Adrenal gland (tissue), 12 donors: ENCODE data around the gene ANKRD53. TPM values are rescaled to one million over a fixed set of nuclear protein-coding genes. Genes with fewer than 3 reads are reported as not detected.

Source experiments
- DNase-seq, 7 donors: peaks; one replicate each; pipeline ENCODE4 v3.0.0-alpha.2; 2019 to 2020
- H3K27ac ChIP-seq, 5 donors: fragments of 200-600 bp; sonication (generic) in 4 of 5; 1 replicate in 3 of 5; 2 replicates in 2 of 5; pipeline versions ENCODE4 v1.5.1 to v1.8.0; 2016 to 2020; ENCODE audit warnings: mild to moderate bottlenecking in 1 of 5
- H3K27me3 ChIP-seq: fragments of 200-600 bp; 2 replicates; pipeline ENCODE4 v1.8.0; 2021
- H3K36me3 ChIP-seq, 2 donors: fragments of 200-600 bp; replicated peaks in 1 of 2; 1 replicate in 1 of 2; 2 replicates in 1 of 2; pipeline versions ENCODE4 v1.5.1 to v1.8.0; 2018 to 2022
- H3K4me1 ChIP-seq, 2 donors: fragments of 200-600 bp; replicated peaks in 1 of 2; 1 replicate in 1 of 2; 2 replicates in 1 of 2; pipeline versions ENCODE4 v1.5.1 to v1.8.0; 2018 to 2021
- H3K4me3 ChIP-seq, 4 donors: fragments of 200-600 bp; sonication (generic) in 3 of 4; one replicate each; pipeline ENCODE4 v1.5.1; 2016 to 2018
- H3K9me3 ChIP-seq, 3 donors: fragments of 200-600 bp; sonication (generic) in 1 of 3; replicated peaks in 1 of 3; 1 replicate in 2 of 3; 2 replicates in 1 of 3; pipeline versions ENCODE4 v1.5.1 to v1.8.0; 2016 to 2021
- CTCF ChIP-seq, 6 experiments: fragments of 450-650 bp in 4 of 6; fragments of 200-600 bp in 2 of 6; sonication (generic) in 1 of 6; IDR thresholded peaks; 1 replicate in 5 of 6; 2 replicates in 1 of 6; pipeline versions ENCODE4 v1.5.1 to v1.8.0; 2016 to 2021; ENCODE audit warnings: antibody characterized with exemption in 6 of 6, mild to moderate bottlenecking in 2 of 6, moderate library complexity in 1 of 6
- POLR2A ChIP-seq, 2 donors: fragments of 450-650 bp; IDR thresholded peaks; one replicate each; pipeline ENCODE4 v1.6.1; 2017; ENCODE audit warnings: antibody characterized with exemption in 2 of 2, mild to moderate bottlenecking in 2 of 2, moderate library complexity in 1 of 2
- WGBS, 4 donors: extraction: QIAGEN DNeasy Blood & Tissue Kit in 2 of 4; methylation state at CpG; one replicate each; pipeline versions ENCODE4 v1.1.5 to v1.1.7; 2013 to 2017; 5-methylcytosine and 5-hydroxymethylcytosine counted together
- intact Hi-C, 2 donors: fragments of 100-400 bp; cut with DNase I; formaldehyde crosslinking; loops; one replicate each; pipeline versions ENCODE4 v1.14.1 to v1.15.0; 2022 to 2023
- polyA plus RNA-seq, 3 donors: library from polyadenylated mRNA; stranded (reverse); fragments of 200-250 nt in 2 of 3; fragments of 350-450 nt in 1 of 3; fragmentation: Illumina TruSeq in 1 of 3; extraction: RNeasy Lipid Tissue Mini Kit (QIAGEN cat#74804) in 1 of 3; gene quantifications; one replicate each; pipeline ENCODE4 v1.2.3, GENCODE V29; 2013 to 2014
- total RNA-seq, 9 donors: library from RNA; depleted of rRNA in 4 of 9; stranded (reverse); fragments of >200 nt in 4 of 9; fragments of 120-200 nt in 1 of 9; fragmentation: NEBNext Ultra II Directional in 1 of 9; extraction: Animal tissue kit (Norgen Biotek cat#: 25700) in 1 of 9; gene quantifications; one replicate each; pipeline versions ENCODE4 v1.1.0 to v1.2.4, GENCODE V29; 2013 to 2023
- donor health status: healthy with polysubstance abuse.
- donor health status: Bipolar disorder and iron deficiency.
- donor health status: DM: yes; HTN: yes; CAD: no.
- donor health status: DM: no; HTN: no; CAD: no.
- donor health status: DM: no; HTN: no; CAD: no.
- donor health status: DM: yes; HTN: yes; CAD: no.

Gene ANKRD53
- total and polyA plus RNA-seq, 12 donors = 0.61 to 5.1 (median 2.1) TPM; not detected in 1

DNA sequence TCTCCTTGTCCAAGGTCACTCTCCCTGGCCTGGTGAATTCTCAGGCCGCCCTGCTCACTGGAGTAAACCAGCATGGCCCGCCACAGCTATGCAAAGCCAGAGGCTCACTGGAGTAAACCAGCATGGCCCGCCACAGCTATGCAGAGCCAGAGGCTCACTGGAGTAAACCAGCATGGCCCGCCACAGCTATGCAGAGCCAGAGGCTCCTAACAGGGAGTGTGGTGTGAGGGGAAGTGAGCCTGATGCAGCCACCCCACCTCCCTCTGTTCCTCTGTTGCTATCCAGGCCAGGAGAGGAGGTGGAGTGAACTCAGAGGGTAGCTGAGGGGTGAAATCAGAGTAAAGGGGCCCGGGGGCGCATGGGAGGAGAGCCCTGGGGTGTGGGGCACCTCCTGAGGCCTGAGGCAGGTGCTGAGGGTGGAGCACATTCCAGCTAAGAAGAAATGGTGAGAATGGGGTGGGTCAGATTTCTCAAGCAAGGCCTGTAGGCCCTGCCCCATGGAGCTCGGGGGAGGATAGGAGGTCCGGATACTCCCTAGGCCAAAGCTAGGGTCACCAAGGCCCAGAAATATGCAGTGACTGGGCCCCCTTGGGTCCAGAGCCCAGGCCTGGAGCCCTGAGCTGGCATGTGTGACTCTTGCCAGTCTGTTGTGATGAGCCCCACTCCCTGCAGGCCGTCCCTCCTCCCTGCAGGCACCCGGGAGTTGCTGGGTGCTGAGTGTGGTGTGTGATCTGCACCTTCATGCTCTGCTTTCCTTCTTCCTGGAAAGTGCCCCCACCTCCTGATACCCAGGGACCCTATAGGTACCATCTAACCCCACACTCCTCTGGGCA, 41.2 kb upstream of the ANKRD53 start:
- TF ChIP-seq POLR2A (IDR thresholded peaks at IDR 0.05) (no peak), CTCF (IDR thresholded peaks at IDR 0.05) (no peak)
- intact Hi-C loops = loop anchor here in 1 of 2 donors (10.0 kb wide), 1 partner anchor 152 kb away; no protein-coding TSS in a partner anchor

DNA sequence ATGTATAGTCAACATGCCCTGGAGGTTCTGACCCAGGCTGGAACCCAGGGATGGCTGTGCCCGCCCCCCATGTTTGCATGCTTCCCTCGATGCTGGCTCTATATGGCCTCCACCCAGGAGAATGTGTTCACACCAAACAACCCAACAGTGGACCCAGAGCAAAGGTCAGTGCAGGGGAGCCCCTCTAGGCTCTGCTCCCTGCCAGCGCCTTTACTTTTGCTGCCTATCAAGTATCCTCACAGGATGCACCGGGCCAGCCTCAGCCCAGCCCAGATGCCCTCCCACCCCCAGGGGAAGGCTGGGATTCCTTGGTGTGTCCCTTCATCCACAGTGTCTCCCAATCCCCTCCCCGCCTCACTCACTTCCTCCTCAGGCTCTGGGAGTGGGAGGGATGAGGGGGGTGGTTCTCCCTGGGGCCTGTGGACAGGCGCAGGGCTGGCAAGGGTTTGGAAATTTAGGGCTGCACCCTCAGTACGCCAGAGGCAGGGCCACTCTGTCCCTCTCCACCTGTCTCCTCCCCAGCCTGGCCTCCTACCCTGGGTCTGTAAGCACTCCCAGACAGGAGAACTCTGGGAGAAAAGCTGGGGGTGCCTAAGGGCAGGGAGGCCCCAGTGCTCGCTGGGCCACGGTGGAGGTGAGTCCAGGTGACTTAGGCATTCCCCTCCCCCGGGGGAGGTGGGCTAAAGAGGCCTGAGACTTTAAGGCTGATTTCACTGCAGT, 40.4 kb upstream of the ANKRD53 start:
- TF ChIP-seq CTCF (IDR thresholded peaks at IDR 0.05) (no peak), POLR2A (IDR thresholded peaks at IDR 0.05) (no peak)
- Histone ChIP-seq H3K27me3 (no peaks in the 10 kb centered on the region), H3K4me1 (no peaks in the 10 kb centered on the region), H3K27ac (no peak overlapping the region), H3K9me3 (no peaks in the 10 kb centered on the region), H3K4me3 (no peak overlapping the region), H3K36me3 (no peaks in the 10 kb centered on the region)
- DNase-seq = peak in 1 of 7 donors; percentile 12
- intact Hi-C loops = loop anchor here in 1 of 2 donors (10.0 kb wide), 1 partner anchor 153 kb away; no protein-coding TSS in a partner anchor
- WGBS, 4 donors = 74 to 90% (median 79%) methylated on average over 8 to 10 of the region's 10 CpGs

More for the DNA sequence above, 41.2 kb upstream of the ANKRD53 start:
- no peak for DNase-seq
- H3K27ac ChIP-seq = no peak overlapping the region
- no peak overlapping the region for H3K4me3 ChIP-seq
- no peaks in the 10 kb centered on the region for H3K4me1 ChIP-seq
- WGBS, 4 donors = 74 to 92% (median 79%) methylated on average over 7 to 10 of the region's 10 CpGs
- no peaks in the 10 kb centered on the region for H3K9me3 ChIP-seq
- no peaks in the 10 kb centered on the region for H3K36me3 ChIP-seq
- no peaks in the 10 kb centered on the region for H3K27me3 ChIP-seq

DNA sequence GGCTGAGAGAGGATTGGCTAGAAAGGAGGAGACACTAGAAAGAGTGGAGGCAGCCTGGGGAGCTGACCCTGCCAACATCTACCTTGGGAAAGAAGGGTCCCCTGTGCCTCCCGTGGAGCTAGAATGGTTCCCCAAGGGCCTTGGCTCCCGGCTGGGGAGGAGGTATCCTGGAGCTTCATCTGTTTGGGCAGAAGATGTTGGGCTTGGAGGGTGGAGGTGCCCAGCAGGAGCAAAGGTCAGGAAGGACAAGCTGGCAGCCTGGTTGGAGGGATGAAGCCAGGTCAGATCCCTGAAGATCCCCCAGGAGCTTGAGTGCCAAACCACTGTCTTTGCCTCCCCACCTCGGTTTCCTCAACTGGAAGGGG, 39.9 kb upstream of the ANKRD53 start:
- H3K9me3 ChIP-seq = no peaks in the 10 kb centered on the region
- intact Hi-C loops = loop anchor here in 1 of 2 donors (10.0 kb wide), 1 partner anchor 154 kb away; no protein-coding TSS in a partner anchor
- no peak overlapping the region for H3K27ac ChIP-seq
- TF ChIP-seq CTCF (IDR thresholded peaks at IDR 0.05) (no peak), POLR2A (IDR thresholded peaks at IDR 0.05) (no peak)
- no peaks in the 10 kb centered on the region for H3K4me1 ChIP-seq
- H3K36me3 ChIP-seq = no peaks in the 10 kb centered on the region
- 33 to 69% (median 56%) methylated on average over 1 to 3 of the region's 3 CpGs for WGBS, 4 donors
- H3K4me3 ChIP-seq = no peak overlapping the region
- no peak for DNase-seq
- H3K27me3 ChIP-seq = no peaks in the 10 kb centered on the region
